ENCODE data around the gene PASD1. TPM values are rescaled to one million over a fixed set of nuclear protein-coding genes. Genes with fewer than 3 reads are reported as not detected.

Gene PASD1
- total RNA-seq, 1 donor from 2014 or later = not detected

DNA sequence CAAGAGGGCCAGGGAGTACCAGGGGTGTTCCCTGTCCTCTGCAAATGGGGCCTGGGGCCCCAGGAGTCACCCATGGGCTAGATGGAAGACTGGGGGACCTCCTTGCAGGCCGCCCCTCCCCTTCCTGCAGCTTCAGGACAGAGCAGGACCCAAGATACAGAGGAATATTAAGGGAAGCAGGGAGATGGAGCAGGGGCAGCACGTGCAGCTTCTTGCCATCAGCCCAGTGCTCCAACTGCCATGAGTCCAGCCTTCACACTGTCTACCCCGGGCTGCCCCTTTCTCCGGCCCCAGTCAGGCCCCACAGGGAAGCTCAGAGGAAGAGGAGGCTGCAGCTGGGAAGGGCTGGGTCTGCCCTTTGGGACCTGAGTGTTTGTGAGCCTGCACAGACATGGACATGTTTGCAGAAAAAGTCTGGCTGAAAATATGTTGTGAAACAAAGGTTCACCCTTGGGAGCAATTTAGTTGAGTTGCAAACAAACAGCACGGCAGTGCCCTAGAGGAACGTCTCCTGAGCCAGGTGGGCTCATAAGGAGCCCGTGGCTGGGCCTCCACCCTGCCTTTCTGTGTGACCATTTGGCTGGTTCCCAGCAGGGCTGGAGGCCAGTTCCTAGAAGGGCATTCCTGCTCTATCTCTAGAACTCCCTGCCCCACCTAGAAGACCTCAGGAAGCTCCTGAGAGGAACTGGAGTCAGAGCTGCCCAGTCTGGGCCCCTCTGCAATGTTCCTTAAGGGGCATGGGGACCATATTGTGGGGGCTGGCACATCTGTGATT, 161.3 kb downstream of the PASD1 start:
- Mint-ChIP-seq H3K27me3 (ENCODE audit: low read depth) (no peaks in the 10 kb centered on the region), H3K27ac (ENCODE audit: unreplicated experiment) (no peak overlapping the region), H3K9me3 (ENCODE audit: low read depth) (peaks cover 20% of the 10 kb centered on the region), H3K4me3 (ENCODE audit: unreplicated experiment) (no peak overlapping the region), H3K4me1 (ENCODE audit: low read depth) (no peaks in the 10 kb centered on the region), H3K36me3 (ENCODE audit: low read depth) (no peaks in the 10 kb centered on the region)
- no peak for DNase-seq (ENCODE audit: low spot score)
- TF ChIP-seq, protein P1, sequence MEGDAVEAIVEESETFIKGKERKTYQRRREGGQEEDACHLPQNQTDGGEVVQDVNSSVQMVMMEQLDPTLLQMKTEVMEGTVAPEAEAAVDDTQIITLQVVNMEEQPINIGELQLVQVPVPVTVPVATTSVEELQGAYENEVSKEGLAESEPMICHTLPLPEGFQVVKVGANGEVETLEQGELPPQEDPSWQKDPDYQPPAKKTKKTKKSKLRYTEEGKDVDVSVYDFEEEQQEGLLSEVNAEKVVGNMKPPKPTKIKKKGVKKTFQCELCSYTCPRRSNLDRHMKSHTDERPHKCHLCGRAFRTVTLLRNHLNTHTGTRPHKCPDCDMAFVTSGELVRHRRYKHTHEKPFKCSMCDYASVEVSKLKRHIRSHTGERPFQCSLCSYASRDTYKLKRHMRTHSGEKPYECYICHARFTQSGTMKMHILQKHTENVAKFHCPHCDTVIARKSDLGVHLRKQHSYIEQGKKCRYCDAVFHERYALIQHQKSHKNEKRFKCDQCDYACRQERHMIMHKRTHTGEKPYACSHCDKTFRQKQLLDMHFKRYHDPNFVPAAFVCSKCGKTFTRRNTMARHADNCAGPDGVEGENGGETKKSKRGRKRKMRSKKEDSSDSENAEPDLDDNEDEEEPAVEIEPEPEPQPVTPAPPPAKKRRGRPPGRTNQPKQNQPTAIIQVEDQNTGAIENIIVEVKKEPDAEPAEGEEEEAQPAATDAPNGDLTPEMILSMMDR (IDR thresholded peaks at IDR 0.05) = no peak

DNA sequence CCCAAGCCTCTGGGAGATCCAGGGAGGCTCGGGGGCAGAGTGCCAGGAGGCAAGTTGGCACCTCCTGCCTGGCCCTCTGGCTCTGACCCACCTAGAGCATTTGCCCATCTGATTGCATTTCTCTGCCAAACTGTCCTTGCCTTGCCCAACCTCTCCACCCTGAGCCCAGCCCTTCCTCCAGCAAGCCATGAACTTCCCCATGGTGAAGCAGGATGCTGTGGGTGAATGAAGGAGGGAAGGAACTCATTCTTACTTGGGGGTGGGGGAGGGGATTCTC, 161.8 kb downstream of the PASD1 start:
- Mint-ChIP-seq H3K27ac (ENCODE audit: unreplicated experiment) (no peak overlapping the region), H3K4me3 (ENCODE audit: unreplicated experiment) (no peak overlapping the region), H3K9me3 (ENCODE audit: low read depth) (peaks cover 17% of the 10 kb centered on the region), H3K4me1 (ENCODE audit: low read depth) (no peaks in the 10 kb centered on the region), H3K36me3 (ENCODE audit: low read depth) (no peaks in the 10 kb centered on the region), H3K27me3 (ENCODE audit: low read depth) (no peaks in the 10 kb centered on the region)
- no peak for DNase-seq (ENCODE audit: low spot score)
- TF ChIP-seq, protein P1 (IDR thresholded peaks at IDR 0.05) = no peak

Other genes with a start within 250 kb of the PASD1 start
- 23.6 to 26.5 TPM (median 26.2 TPM) in 3 replicates for gene VMA21, start 166.5 kb upstream of the PASD1 start, total RNA-seq
- gene PRRG3, start 131.8 kb downstream of the PASD1 start, total RNA-seq = not detected in 3 replicates
- gene FATE1, start 152.4 kb downstream of the PASD1 start, total RNA-seq = not detected in 3 replicates
- not detected in 3 replicates for gene CNGA2, start 171.1 kb downstream of the PASD1 start, total RNA-seq